ENCODE results near the gene CEP290. TPM values are rescaled to one million over a fixed set of nuclear protein-coding genes. Genes with fewer than 3 reads are reported as not detected.

Gene CEP290
- total and polyA plus RNA-seq, 8 donors: 3.6 to 8.9 (median 4.4) TPM

GRCh38 chr12:88153959-88154358 lies 12.1 kb upstream of the CEP290 start:
- Histone ChIP-seq H3K36me3 (no peaks in the 10 kb centered on the region), H3K4me3 (no peak overlapping the region), H3K9me3 (no peaks in the 10 kb centered on the region), H3K27ac (no peak overlapping the region), H3K4me1 (no peaks in the 10 kb centered on the region), H3K27me3 (no peaks in the 10 kb centered on the region)
- no peak for TF ChIP-seq CTCF (IDR thresholded peaks at IDR 0.05)
- intact Hi-C loops (cut with DNase I): loop anchor here in 1 of 3 donors (10.0 kb wide), 1 partner anchor 841 kb away; no protein-coding TSS in a partner anchor
- WGBS, 2 donors: 79 to 81% methylated on average over 3 of the region's 3 CpGs
- DNase-seq (no peak), ATAC-seq (no peak), FAIRE-seq (no peak)

GRCh38 chr12:88150063-88150462 lies 8.2 kb upstream of the CEP290 start:
- Histone ChIP-seq H3K36me3 (no peaks in the 10 kb centered on the region), H3K9me3 (no peaks in the 10 kb centered on the region), H3K4me1 (no peaks in the 10 kb centered on the region), H3K27me3 (no peaks in the 10 kb centered on the region), H3K27ac (no peak overlapping the region), H3K4me3 (no peak overlapping the region)
- intact Hi-C loops (cut with DNase I): loop anchor here in 1 of 3 donors (10.0 kb wide), 1 partner anchor 845 kb away; no protein-coding TSS in a partner anchor
- TF ChIP-seq CTCF (IDR thresholded peaks at IDR 0.05): no peak
- no peak for ATAC-seq
- DNase-seq: no peak
- WGBS, 2 donors: 97 to 98% methylated on average over 2 of the region's 2 CpGs
- no peak for FAIRE-seq

- intact Hi-C loops (cut with DNase I): no loop called here
Measured at GRCh38 chr12:88145567-88146505, 3.9 kb upstream of the CEP290 start.

GRCh38 chr12:88144546-88145468 lies 2.9 kb upstream of the CEP290 start:
- no peaks in the 10 kb centered on the region for H3K27me3 ChIP-seq
- peaks cover 5 to 9% (median 8%) of the 10 kb centered on the region in 3 donors for H3K4me1 ChIP-seq
- no peaks in the 10 kb centered on the region for H3K9me3 ChIP-seq
- DNase-seq (no peak), ATAC-seq (no peak), FAIRE-seq (no peak)
- TF ChIP-seq CTCF (IDR thresholded peaks at IDR 0.05): no peak
- H3K4me3 ChIP-seq: no peak overlapping the region
- 83 to 88% methylated on average over 3 of the region's 3 CpGs for WGBS, 2 donors
- intact Hi-C loops (cut with DNase I): no loop called here
- no peaks in the 10 kb centered on the region for H3K36me3 ChIP-seq
- H3K27ac ChIP-seq: no peak overlapping the region

More at GRCh38 chr12:88145567-88146505, 3.9 kb upstream of the CEP290 start:
- H3K9me3 ChIP-seq: no peaks in the 10 kb centered on the region
- FAIRE-seq (no peak), ATAC-seq (no peak), DNase-seq (no peak)
- H3K4me1 ChIP-seq: peaks cover 5 to 9% (median 8%) of the 10 kb centered on the region in 3 donors
- H3K4me3 ChIP-seq: no peak overlapping the region
- no peaks in the 10 kb centered on the region for H3K36me3 ChIP-seq
- no peak overlapping the region for H3K27ac ChIP-seq
- H3K27me3 ChIP-seq: no peaks in the 10 kb centered on the region
- 77 to 79% methylated on average over 5 of the region's 5 CpGs for WGBS, 2 donors
- TF ChIP-seq CTCF (IDR thresholded peaks at IDR 0.05): no peak
